Measurements from ENCODE around the gene CMTM4.

The CMTM4 gene

DNA sequence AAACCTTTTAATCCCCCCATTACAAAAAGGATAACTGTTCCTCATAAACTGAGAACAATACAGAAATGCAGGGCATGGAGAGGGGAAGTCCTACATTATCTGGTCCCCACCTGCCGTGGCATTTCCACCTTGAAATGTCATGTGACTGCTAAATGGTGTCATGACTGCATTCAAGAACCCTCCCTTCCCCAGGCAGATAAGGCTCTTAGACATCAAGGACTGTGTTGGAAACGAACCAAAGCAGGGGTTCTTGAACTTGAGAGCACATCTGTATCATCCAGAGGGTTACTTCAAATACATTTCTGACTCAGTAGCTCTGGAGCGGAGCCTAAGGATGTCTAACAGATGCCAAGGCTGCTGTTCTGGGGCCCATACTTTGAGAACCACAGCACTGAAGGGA lies 73.7 kb downstream of the CMTM4 start:
- Histone ChIP-seq H3K27ac (no peak overlapping the region), H3K4me3 (no peak overlapping the region), H3K9me3 (ENCODE audit: low read depth, low read length) (no peaks in the 10 kb centered on the region), H3K36me3 (ENCODE audit: insufficient read depth, low read length) (no peaks in the 10 kb centered on the region), H3K9ac (ENCODE audit: insufficient read length) (no peak overlapping the region)
- TF ChIP-seq EZH2 (IDR thresholded peaks at IDR 0.05) (no peak), FOXP2 (optimal IDR thresholded peaks at IDR 0.05; ENCODE audit: control extremely low read depth, extremely low read length, insufficient read depth) (no peak), POLR2AphosphoS5 (IDR thresholded peaks at IDR 0.05; ENCODE audit: borderline replicate concordance, low read depth, low read length) (no peak)
- no peak for DNase-seq (ENCODE audit: low read depth, low spot score)

DNA sequence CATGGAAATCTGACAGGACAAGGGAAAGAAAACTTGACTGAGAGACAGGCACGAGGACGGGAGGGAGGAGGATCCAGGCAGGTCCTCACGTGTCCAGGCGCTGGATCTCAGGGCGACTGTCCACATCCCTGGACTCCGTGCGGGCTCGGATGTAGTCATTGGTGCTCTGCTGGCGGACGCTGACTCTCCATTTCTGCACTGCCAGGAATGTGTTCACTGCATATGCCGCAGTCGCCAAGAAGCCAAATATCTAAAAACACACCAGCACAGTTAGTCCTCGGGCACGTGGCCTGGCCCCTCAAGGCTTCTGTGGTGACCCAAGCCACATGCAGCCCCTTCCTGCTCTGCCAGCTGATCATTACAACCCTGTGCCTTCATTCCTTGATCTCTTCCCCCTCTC lies 74.6 kb downstream of the CMTM4 start:
- no peak overlapping the region for H3K27ac ChIP-seq
- no peak overlapping the region for H3K4me3 ChIP-seq
- no peaks in the 10 kb centered on the region for H3K9me3 ChIP-seq (ENCODE audit: low read depth, low read length)
- no peak for DNase-seq (ENCODE audit: low read depth, low spot score)
- no peaks in the 10 kb centered on the region for H3K36me3 ChIP-seq (ENCODE audit: insufficient read depth, low read length)
- no peak overlapping the region for H3K9ac ChIP-seq (ENCODE audit: insufficient read length)
- TF ChIP-seq POLR2AphosphoS5 (IDR thresholded peaks at IDR 0.05; ENCODE audit: borderline replicate concordance, low read depth, low read length) (no peak), FOXP2 (optimal IDR thresholded peaks at IDR 0.05; ENCODE audit: control extremely low read depth, extremely low read length, insufficient read depth) (no peak), EZH2 (IDR thresholded peaks at IDR 0.05) (no peak)

DNA sequence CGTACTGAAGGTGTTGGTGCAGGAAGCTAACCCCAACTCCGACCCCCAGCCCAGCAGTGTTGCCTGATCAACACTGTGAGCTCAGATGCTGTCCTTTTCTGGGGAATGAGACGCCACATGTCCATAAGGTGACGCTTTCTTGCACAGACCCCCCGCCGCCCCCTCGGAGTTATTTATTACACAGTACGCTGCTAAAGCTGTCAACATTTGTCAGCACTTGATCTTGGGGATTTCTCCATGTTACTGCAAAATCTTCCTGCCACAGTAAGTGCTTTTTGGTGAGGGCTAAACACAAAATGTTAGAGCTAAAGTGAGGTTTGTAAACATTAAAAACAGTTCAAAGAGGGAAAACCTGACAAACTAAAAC lies 76.1 kb downstream of the CMTM4 start:
- Histone ChIP-seq H3K27ac (peak overlapping the region; percentile 19; the same call in 1 of the 2 replicates), H3K36me3 (ENCODE audit: insufficient read depth, low read length) (no peaks in the 10 kb centered on the region), H3K9ac (ENCODE audit: insufficient read length) (no peak overlapping the region), H3K4me3 (no peak overlapping the region), H3K9me3 (ENCODE audit: low read depth, low read length) (no peaks in the 10 kb centered on the region)
- TF ChIP-seq FOXP2 (optimal IDR thresholded peaks at IDR 0.05; ENCODE audit: control extremely low read depth, extremely low read length, insufficient read depth) = no peak
- no peak for TF ChIP-seq POLR2AphosphoS5 (IDR thresholded peaks at IDR 0.05; ENCODE audit: borderline replicate concordance, low read depth, low read length)
- TF ChIP-seq EZH2 (IDR thresholded peaks at IDR 0.05) = no peak
- DNase-seq (ENCODE audit: low read depth, low spot score) = no peak

DNA sequence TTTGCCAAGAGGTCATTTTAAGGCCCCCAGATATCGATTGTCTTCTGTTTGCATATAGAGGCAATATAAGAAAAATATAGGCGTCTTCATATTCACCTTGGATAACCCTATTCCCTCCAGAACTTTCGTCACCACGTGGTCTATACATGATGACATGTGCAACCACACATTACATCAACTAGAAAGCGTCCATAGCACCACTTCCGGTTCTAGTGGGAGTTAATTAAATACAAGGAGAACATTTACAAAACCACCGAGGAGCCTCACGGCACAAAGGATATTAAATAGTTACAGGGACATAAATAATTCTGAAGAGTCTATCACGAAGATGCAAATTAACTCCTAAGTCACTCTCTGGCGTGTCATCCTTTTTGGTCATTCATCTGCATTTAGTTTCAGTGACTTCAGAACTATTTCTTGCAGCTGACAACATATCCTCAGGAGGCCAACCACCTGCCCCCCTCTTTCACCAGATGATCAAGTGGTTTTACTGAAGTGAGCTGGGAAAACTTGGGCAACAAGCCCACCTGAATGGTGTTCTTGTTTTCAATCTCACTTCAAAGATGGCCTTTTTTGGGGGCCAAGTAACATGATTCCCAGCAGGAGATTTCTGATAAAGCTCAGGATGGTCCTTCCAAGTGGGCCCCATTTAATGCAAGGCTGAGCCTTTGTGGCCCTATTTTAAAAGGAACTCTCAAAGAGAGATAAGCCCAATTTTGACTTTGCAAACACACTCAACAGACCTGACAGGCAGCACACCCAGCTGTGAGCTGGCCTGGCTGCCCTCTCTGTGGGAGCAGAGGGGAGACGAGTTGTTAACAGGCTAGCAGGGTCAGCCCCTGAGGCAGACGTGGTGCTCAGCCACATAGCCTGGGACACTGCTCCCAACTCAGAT lies 76.8 kb downstream of the CMTM4 start:
- no peaks in the 10 kb centered on the region for H3K9me3 ChIP-seq (ENCODE audit: low read depth, low read length)
- peak; percentile 18; the same call in 1 of the 2 replicates for TF ChIP-seq POLR2AphosphoS5 (IDR thresholded peaks at IDR 0.05; ENCODE audit: borderline replicate concordance, low read depth, low read length)
- TF ChIP-seq EZH2 (IDR thresholded peaks at IDR 0.05) = no peak
- peak overlapping the region; percentile 71 for H3K27ac ChIP-seq
- no peaks in the 10 kb centered on the region for H3K36me3 ChIP-seq (ENCODE audit: insufficient read depth, low read length)
- peak; percentile 44 for DNase-seq (ENCODE audit: low read depth, low spot score)
- H3K4me3 ChIP-seq = no peak overlapping the region; the same call in 1 of the 2 replicates
- H3K9ac ChIP-seq (ENCODE audit: insufficient read length) = no peak overlapping the region

DNA sequence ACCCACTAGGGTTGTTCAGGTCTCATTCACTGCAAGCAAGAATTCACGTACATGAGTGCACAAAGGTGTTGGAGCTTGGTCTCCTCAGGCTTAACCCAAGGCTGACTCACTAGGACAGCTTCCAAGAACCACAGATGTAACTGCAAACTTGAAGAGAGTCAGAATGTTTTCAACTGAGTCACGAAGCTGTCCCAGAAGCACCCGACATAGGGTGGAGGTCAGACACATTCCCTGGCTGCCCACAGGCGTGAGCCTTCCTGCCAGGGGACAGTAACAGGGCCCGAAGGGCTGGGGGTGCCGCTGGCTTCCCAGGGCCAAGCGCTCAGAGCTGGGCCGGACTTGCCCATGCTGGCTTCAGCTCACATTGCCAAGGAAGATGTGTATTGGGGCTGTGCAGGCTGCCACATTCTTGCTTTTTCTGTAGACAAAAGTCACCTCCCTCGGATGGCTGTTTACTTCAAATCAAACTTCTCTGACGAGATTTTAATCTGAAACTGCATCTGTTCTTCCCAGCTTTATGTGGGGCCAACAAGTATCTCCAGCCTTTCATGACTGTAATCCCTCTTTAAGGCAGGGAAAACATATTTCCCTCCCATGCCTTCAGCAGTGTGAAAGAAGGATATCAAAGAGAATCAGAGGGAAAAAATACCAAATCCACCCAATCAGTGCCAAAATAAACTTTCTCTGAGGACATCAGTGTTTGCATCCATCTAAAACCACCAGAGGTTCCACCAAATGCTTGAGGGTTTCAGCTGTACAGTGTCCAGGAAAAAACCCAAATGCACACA lies 77.8 kb downstream of the CMTM4 start:
- no peaks in the 10 kb centered on the region for H3K9me3 ChIP-seq (ENCODE audit: low read depth, low read length)
- H3K9ac ChIP-seq (ENCODE audit: insufficient read length) = no peak overlapping the region
- peak overlapping the region; percentile 71 for H3K27ac ChIP-seq
- DNase-seq (ENCODE audit: low read depth, low spot score) = no peak
- H3K4me3 ChIP-seq = no peak overlapping the region
- TF ChIP-seq FOXP2 (optimal IDR thresholded peaks at IDR 0.05; ENCODE audit: control extremely low read depth, extremely low read length, insufficient read depth) = no peak
- TF ChIP-seq EZH2 (IDR thresholded peaks at IDR 0.05) = no peak
- TF ChIP-seq POLR2AphosphoS5 (IDR thresholded peaks at IDR 0.05; ENCODE audit: borderline replicate concordance, low read depth, low read length) = no peak
- H3K36me3 ChIP-seq (ENCODE audit: insufficient read depth, low read length) = no peaks in the 10 kb centered on the region; the same call in none of the 2 replicates

DNA sequence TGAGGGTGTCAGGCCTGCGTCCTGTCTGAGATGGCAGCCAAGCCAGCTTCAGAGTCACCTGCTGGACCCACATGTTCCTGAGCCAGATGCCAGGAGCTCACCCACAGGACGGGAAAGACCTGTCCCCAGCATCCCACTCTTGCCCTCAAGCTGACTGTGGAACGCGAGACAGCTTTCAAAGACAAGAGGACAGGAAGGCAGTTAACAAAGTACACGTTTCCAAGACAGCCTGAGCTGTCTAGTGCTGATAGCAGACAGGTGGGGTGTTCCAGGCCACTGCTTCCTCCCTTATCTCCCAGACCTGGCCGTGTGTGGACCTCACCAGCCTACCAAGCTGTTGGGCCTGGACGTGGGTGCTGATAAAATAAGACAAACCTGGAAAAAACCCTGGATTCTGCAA lies 78.8 kb downstream of the CMTM4 start:
- no peak for TF ChIP-seq FOXP2 (optimal IDR thresholded peaks at IDR 0.05; ENCODE audit: control extremely low read depth, extremely low read length, insufficient read depth)
- Histone ChIP-seq H3K9ac (ENCODE audit: insufficient read length) (no peak overlapping the region), H3K36me3 (ENCODE audit: insufficient read depth, low read length) (peaks cover 10% of the 10 kb centered on the region)

DNA sequence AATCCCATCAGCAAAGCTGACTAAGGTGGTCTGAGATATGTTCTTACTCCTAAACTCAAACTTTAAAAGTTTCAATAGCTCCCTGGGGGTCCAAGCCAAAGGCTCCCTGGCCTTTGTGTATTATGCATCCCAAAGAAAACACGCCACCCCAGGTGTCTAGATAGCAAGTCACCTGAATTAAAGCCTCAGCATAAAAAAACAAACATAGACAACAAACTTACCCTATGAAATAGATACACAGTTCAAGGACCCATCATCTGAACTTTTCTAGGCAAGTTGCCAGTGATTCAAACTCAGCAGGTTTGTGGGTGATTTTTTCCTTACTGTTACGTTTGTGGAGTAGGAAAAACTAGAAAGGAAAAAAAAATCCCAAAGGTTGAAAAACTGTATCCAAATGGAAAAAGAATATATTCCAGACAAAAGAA lies 79.5 kb downstream of the CMTM4 start:
- TF ChIP-seq POLR2AphosphoS5 (IDR thresholded peaks at IDR 0.05; ENCODE audit: borderline replicate concordance, low read depth, low read length) = no peak
- no peak for TF ChIP-seq FOXP2 (optimal IDR thresholded peaks at IDR 0.05; ENCODE audit: control extremely low read depth, extremely low read length, insufficient read depth)
- TF ChIP-seq EZH2 (IDR thresholded peaks at IDR 0.05) = no peak
- Histone ChIP-seq H3K4me3 (no peak overlapping the region), H3K27ac (no peak overlapping the region), H3K36me3 (ENCODE audit: insufficient read depth, low read length) (peaks cover 16% of the 10 kb centered on the region), H3K9me3 (ENCODE audit: low read depth, low read length) (no peaks in the 10 kb centered on the region), H3K9ac (ENCODE audit: insufficient read length) (no peak overlapping the region)
- no peak for DNase-seq (ENCODE audit: low read depth, low spot score)

More for the DNA sequence above, 78.8 kb downstream of the CMTM4 start:
- H3K9me3 ChIP-seq (ENCODE audit: low read depth, low read length) = no peaks in the 10 kb centered on the region
- no peak overlapping the region for H3K27ac ChIP-seq
- no peak overlapping the region for H3K4me3 ChIP-seq
- DNase-seq (ENCODE audit: low read depth, low spot score) = no peak

DNA sequence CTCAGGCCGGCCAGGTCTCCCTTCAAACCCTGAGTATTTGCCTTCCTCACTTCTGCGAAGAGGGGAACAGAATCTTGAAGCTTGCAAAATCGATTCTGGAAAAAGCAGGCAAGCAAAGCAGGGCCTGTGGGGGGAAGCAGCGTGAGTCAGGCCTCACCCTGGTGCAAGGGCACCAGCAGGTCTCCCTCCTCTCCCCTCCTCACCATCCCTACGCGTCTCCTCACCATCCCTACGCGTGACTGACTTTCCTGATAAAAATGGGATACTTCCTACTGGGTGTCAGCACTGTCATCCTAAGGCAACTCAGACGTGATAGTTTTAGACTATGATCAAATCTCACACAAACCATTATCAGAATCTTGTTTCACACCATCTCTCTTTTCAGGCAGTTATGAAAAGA lies 80.0 kb downstream of the CMTM4 start:
- Histone ChIP-seq H3K27ac (no peak overlapping the region), H3K9me3 (ENCODE audit: low read depth, low read length) (no peaks in the 10 kb centered on the region), H3K4me3 (no peak overlapping the region), H3K9ac (ENCODE audit: insufficient read length) (no peak overlapping the region), H3K36me3 (ENCODE audit: insufficient read depth, low read length) (peaks cover 16% of the 10 kb centered on the region)
- DNase-seq (ENCODE audit: low read depth, low spot score) = no peak
- TF ChIP-seq FOXP2 (optimal IDR thresholded peaks at IDR 0.05; ENCODE audit: control extremely low read depth, extremely low read length, insufficient read depth) (no peak), POLR2AphosphoS5 (IDR thresholded peaks at IDR 0.05; ENCODE audit: borderline replicate concordance, low read depth, low read length) (no peak), EZH2 (IDR thresholded peaks at IDR 0.05) (no peak)

Measured in SK-N-MC (cell line).